K562 (cell line): Measurements from ENCODE around the gene CS. TPM values are rescaled to one million over a fixed set of nuclear protein-coding genes. Genes with fewer than 3 reads are reported as not detected.

Experiments
- ATF7 ChIP-seq: fragments of 450-650 bp; IDR thresholded peaks from 2 replicates; pipeline ENCODE4 v1.7.1; 2014; ENCODE audit warnings: mild to moderate bottlenecking, moderate library complexity
- CHD2 ChIP-seq: IDR thresholded peaks from 2 replicates; pipeline ENCODE4 v1.6.1; 2011; ENCODE audit warnings: low read depth, low read length
- DIDO1 ChIP-seq: fragments of 450-650 bp; IDR thresholded peaks from 2 replicates; pipeline ENCODE4 v1.6.1; 2016; ENCODE audit warnings: low read depth, missing biosample characterization, missing genetic modification characterization
- E2F1 ChIP-seq: sonication (generic); formaldehyde crosslinking; IDR thresholded peaks from 2 replicates; pipeline ENCODE4 v1.8.1; 2023; ENCODE audit warnings: mild to moderate bottlenecking, missing genetic modification reagents, moderate library complexity
- ETV1 ChIP-seq: fragments of 450-650 bp; conservative IDR thresholded peaks from 2 replicates; pipeline ENCODE4 v1.6.1; 2016; ENCODE audit warnings: missing genetic modification characterization, control low read depth, low read depth, missing compliant biosample characterization
- ETV5 ChIP-seq: sonication (generic); formaldehyde crosslinking; IDR thresholded peaks from 2 replicates; pipeline ENCODE4 v1.4.0; 2020; ENCODE audit warnings: low read depth, mild to moderate bottlenecking, missing genetic modification reagents
- FOXJ2 ChIP-seq: fragments of 200-800 bp; sonication (Bioruptor generic); IDR thresholded peaks from 2 replicates; pipeline ENCODE4 v1.6.1; 2016; ENCODE audit warnings: missing genetic modification characterization, missing compliant biosample characterization
- FOXK1 ChIP-seq: sonication (generic); formaldehyde crosslinking; IDR thresholded peaks from 2 replicates; pipeline ENCODE4 v1.8.0; 2022; ENCODE audit warnings: missing genetic modification reagents, mild to moderate bottlenecking, borderline replicate concordance
- FOXP4 ChIP-seq: sonication (generic); formaldehyde crosslinking; IDR thresholded peaks from 2 replicates; pipeline ENCODE4 v1.8.0; 2022; ENCODE audit warnings: mild to moderate bottlenecking, missing genetic modification reagents, borderline replicate concordance
- HMG20B ChIP-seq: fragments of 250-450 bp; sonication (Bioruptor Pico); IDR thresholded peaks from 2 replicates; pipeline ENCODE4 v1.5.0; 2021; ENCODE audit warnings: mild to moderate bottlenecking
- KAT8 ChIP-seq: fragments of 450-650 bp; IDR thresholded peaks from 2 replicates; pipeline ENCODE4 v1.6.1; 2016; ENCODE audit warnings: low read depth, mild to moderate bottlenecking
- KHSRP ChIP-seq: fragments of 450-650 bp; IDR thresholded peaks from 2 replicates; pipeline ENCODE4 v1.6.1; 2017
- NFIX ChIP-seq: fragments of 250-450 bp; sonication (Bioruptor Pico); IDR thresholded peaks from 2 replicates; pipeline ENCODE4 v1.4.0; 2020; ENCODE audit warnings: low read depth, mild to moderate bottlenecking, moderate library complexity
- NR3C1 ChIP-seq: sonication (generic); formaldehyde crosslinking; IDR thresholded peaks from 2 replicates; pipeline ENCODE4 v1.8.1; 2022; ENCODE audit warnings: missing genetic modification reagents
- POLR2B ChIP-seq: fragments of 450-650 bp; IDR thresholded peaks from 2 replicates; pipeline ENCODE4 v1.6.1; 2018; ENCODE audit warnings: low read depth; ENCODE audit not compliant: partially characterized antibody
- SAFB2 ChIP-seq: fragments of 200-400 bp; formaldehyde crosslinking; IDR thresholded peaks from 2 replicates; pipeline ENCODE4 v1.6.1; 2018; ENCODE audit warnings: borderline replicate concordance, low read length, low read depth, moderate library complexity; ENCODE audit not compliant: severe bottlenecking
- TAF9B ChIP-seq: fragments of 450-650 bp; IDR thresholded peaks from 2 replicates; pipeline ENCODE4 v1.6.1; 2018; ENCODE audit warnings: mild to moderate bottlenecking; ENCODE audit not compliant: partially characterized antibody
- USF1 ChIP-seq: sonication (generic); formaldehyde crosslinking; IDR thresholded peaks from 2 replicates; pipeline ENCODE4 v1.9.0; 2022; ENCODE audit warnings: mild to moderate bottlenecking, missing genetic modification reagents
- USF2 ChIP-seq: sonication (generic); formaldehyde crosslinking; IDR thresholded peaks from 2 replicates; pipeline ENCODE4 v1.5.0; 2020; ENCODE audit warnings: missing genetic modification reagents
- ZFP30 ChIP-seq: fragments of 250-450 bp; sonication (Bioruptor Pico); IDR thresholded peaks from 2 replicates; pipeline ENCODE4 v1.8.0; 2022; ENCODE audit warnings: moderate library complexity, mild to moderate bottlenecking, inconsistent platforms, borderline replicate concordance
- ZNF263 ChIP-seq: sonication (generic); formaldehyde crosslinking; IDR thresholded peaks from 2 replicates; pipeline ENCODE4 v1.8.0; 2022; ENCODE audit warnings: mild to moderate bottlenecking, missing genetic modification reagents, borderline replicate concordance
- ZNF511 ChIP-seq: sonication (generic); formaldehyde crosslinking; IDR thresholded peaks from 2 replicates; pipeline ENCODE4 v1.8.0; 2022; ENCODE audit warnings: mild to moderate bottlenecking, missing genetic modification reagents
- ZZZ3 ChIP-seq: fragments of 450-650 bp; IDR thresholded peaks from 2 replicates; pipeline ENCODE4 v1.6.1; 2016; ENCODE audit warnings: antibody characterized with exemption, mild to moderate bottlenecking, moderate library complexity
- polyA plus RNA-seq, 8 experiments: library from polyadenylated mRNA; depleted of rRNA in 4 of 8; stranded (reverse) in 5 of 8; unstranded in 3 of 8; fragments of >200 nt; fragmentation: Nextera tagmentation in 2 of 8; fragmentation: Illumina TruSeq in 1 of 8; extraction: Ambion mirVana in 2 of 8; extraction: Trizol in 1 of 8; gene quantifications; 2 replicates each; pipeline versions ENCODE4 v1.2.1 to v1.2.3, GENCODE V29; 2011 to 2014; ENCODE audit warnings: inconsistent platforms in 1 of 8, missing spikeins in 1 of 8
- total RNA-seq, 7 experiments: library from RNA; depleted of rRNA in 6 of 7; stranded (reverse); fragments of >200 nt in 6 of 7; fragmentation: Illumina TruSeq in 2 of 7; extraction: Trizol in 2 of 7; gene quantifications; 2 replicates each; pipeline versions ENCODE4 v1.2.1 to v1.2.3, GENCODE V29; 2011 to 2021; ENCODE audit warnings: low replicate concordance in 1 of 7

Gene CS
- total and polyA plus RNA-seq, 9 of the 15 experiments (the other 6 are each of a cell fraction or from before 2014, with no cell fraction given) = 99.9 to 390 (median 149) TPM

GRCh38 chr12:56315622-56316473, 15.7 kb upstream of the CS start, which contains the start of gene CNPY2 (continued):
- TF ChIP-seq FOXP4 (peak; percentile 89; the same call in 1 of the 2 replicates), FOXJ2 (0 out of 2 replicates have a peak, but pooled peaks have one; percentile 16), KHSRP (no peak), TAF9B (peak; percentile 84), POLR2B (peak; percentile 65), ZNF511 (CRISPR knock-in tag) (peak; percentile 56), USF2 (CRISPR knock-in tag) (peak; percentile 80), SAFB2 (no peak), ZNF263 (CRISPR knock-in tag) (no peak), HMG20B (CRISPR knock-in tag) (no peak), DIDO1 (no peak), ETV1 (no peak), CHD2 (peak; percentile 98), E2F1 (CRISPR knock-in tag) (no peak), NFIX (CRISPR knock-in tag) (no peak), KAT8 (no peak), USF1 (CRISPR knock-in tag) (peak; percentile 94), NR3C1 (CRISPR knock-in tag) (no peak), ETV5 (CRISPR knock-in tag) (no peak), ZZZ3 (no peak), ATF7 (peak; percentile 74), FOXK1 (CRISPR knock-in tag) (0 out of 2 replicates have a peak, but pooled peaks have one; percentile 60), ZFP30 (CRISPR knock-in tag) (no peak)
